HepG2 (cell line): ENCODE measurements around the gene NFKBIA. TPM values are rescaled to one million over a fixed set of nuclear protein-coding genes. Genes with fewer than 3 reads are reported as not detected.
A peak's percentile ranks its signal among the peaks of the same experiment; 100 is the strongest.

Experiments used
- EP300 ChIP-seq, 3 experiments: sonication (generic) in 1 of 3; formaldehyde crosslinking in 1 of 3; IDR thresholded peaks; 2 replicates each; pipeline versions ENCODE4 v1.5.1 to v1.6.1; 2011 to 2020; ENCODE audit warnings: low read depth in 2 of 3, low read length in 2 of 3, borderline replicate concordance in 1 of 3, improper control_type of control experiment in 1 of 3, mild to moderate bottlenecking in 1 of 3, missing genetic modification reagents in 1 of 3, moderate library complexity in 1 of 3
- FOXO1 ChIP-seq: sonication (generic); formaldehyde crosslinking; IDR thresholded peaks from 2 replicates; pipeline ENCODE4 v1.4.0; 2020; ENCODE audit warnings: missing genetic modification reagents
- HDAC2 ChIP-seq: sonication (generic); formaldehyde crosslinking; IDR thresholded peaks from 2 replicates; pipeline ENCODE4 v1.4.0; 2020; ENCODE audit warnings: missing genetic modification reagents
- KDM5B ChIP-seq: sonication (generic); formaldehyde crosslinking; IDR thresholded peaks from 2 replicates; pipeline ENCODE4 v1.4.0; 2020; ENCODE audit warnings: missing genetic modification reagents, mild to moderate bottlenecking, borderline replicate concordance
- MED8 ChIP-seq: sonication (generic); formaldehyde crosslinking; IDR thresholded peaks from 2 replicates; pipeline ENCODE4 v1.8.1; 2023; ENCODE audit warnings: mild to moderate bottlenecking, missing genetic modification reagents; ENCODE audit not compliant: insufficient replicate concordance
- NAIF1 ChIP-seq: sonication (generic); formaldehyde crosslinking; IDR thresholded peaks from 2 replicates; pipeline ENCODE4 v1.5.0; 2020; ENCODE audit warnings: mild to moderate bottlenecking, missing genetic modification reagents, borderline replicate concordance
- NFIB ChIP-seq: sonication (generic); formaldehyde crosslinking; IDR thresholded peaks from 2 replicates; pipeline ENCODE4 v1.9.0; 2021; ENCODE audit warnings: missing genetic modification reagents, mild to moderate bottlenecking, borderline replicate concordance
- PHF21A ChIP-seq: sonication (generic); formaldehyde crosslinking; IDR thresholded peaks from 2 replicates; pipeline ENCODE4 v1.5.0; 2020; ENCODE audit warnings: mild to moderate bottlenecking, missing genetic modification reagents
- TBP ChIP-seq: sonication (generic); formaldehyde crosslinking; IDR thresholded peaks from 2 replicates; pipeline ENCODE4 v1.5.0; 2020; ENCODE audit warnings: missing genetic modification reagents
- ZBTB43 ChIP-seq: sonication (generic); formaldehyde crosslinking; conservative IDR thresholded peaks from 2 replicates; pipeline ENCODE4 v1.4.0; 2020; ENCODE audit warnings: missing genetic modification reagents
- ZBTB8A ChIP-seq: sonication (generic); formaldehyde crosslinking; IDR thresholded peaks from 2 replicates; pipeline ENCODE4 v1.4.0; 2020; ENCODE audit warnings: mild to moderate bottlenecking, low read depth, missing genetic modification reagents, borderline replicate concordance
- ZFX ChIP-seq: sonication (generic); formaldehyde crosslinking; IDR thresholded peaks from 2 replicates; pipeline ENCODE4 v1.4.0; 2020; ENCODE audit warnings: mild to moderate bottlenecking, low read depth, missing genetic modification reagents, moderate library complexity
- ZMYM3 ChIP-seq: sonication (generic); formaldehyde crosslinking; IDR thresholded peaks from 2 replicates; pipeline ENCODE4 v1.5.1; 2020; ENCODE audit warnings: mild to moderate bottlenecking, missing genetic modification reagents
- ZMYM4 ChIP-seq: sonication (generic); formaldehyde crosslinking; IDR thresholded peaks from 2 replicates; pipeline ENCODE4 v1.8.1; 2023; ENCODE audit warnings: mild to moderate bottlenecking, missing genetic modification reagents
- ZNF230 ChIP-seq: sonication (generic); formaldehyde crosslinking; IDR thresholded peaks from 2 replicates; pipeline ENCODE4 v1.4.0; 2020; ENCODE audit warnings: mild to moderate bottlenecking, missing genetic modification reagents
- ZNF331 ChIP-seq: sonication (generic); formaldehyde crosslinking; IDR thresholded peaks from 2 replicates; pipeline ENCODE4 v1.4.0; 2020; ENCODE audit warnings: missing genetic modification reagents
- ZNF616 ChIP-seq: sonication (generic); formaldehyde crosslinking; IDR thresholded peaks from 2 replicates; pipeline ENCODE4 v1.5.0; 2020; ENCODE audit warnings: low read depth, mild to moderate bottlenecking, missing genetic modification reagents
- ZNF652 ChIP-seq: IDR thresholded peaks from 2 replicates; pipeline ENCODE4 v1.6.1; 2016; ENCODE audit warnings: low read depth, borderline replicate concordance
- ZNF687 ChIP-seq: sonication (generic); formaldehyde crosslinking; IDR thresholded peaks from 2 replicates; pipeline ENCODE4 v1.5.1; 2020; ENCODE audit warnings: mild to moderate bottlenecking, missing genetic modification reagents, moderate library complexity
- ZNF770 ChIP-seq: sonication (generic); formaldehyde crosslinking; IDR thresholded peaks from 2 replicates; pipeline ENCODE4 v1.5.0; 2020; ENCODE audit warnings: mild to moderate bottlenecking, missing genetic modification reagents
- polyA plus RNA-seq, 8 experiments: library from polyadenylated mRNA; depleted of rRNA in 3 of 8; stranded (reverse) in 7 of 8; unstranded in 1 of 8; fragments of >200 nt; fragmentation: Illumina TruSeq in 4 of 8; extraction: Trizol in 4 of 8; gene quantifications; 2 replicates each; pipeline versions ENCODE4 v1.2.1 to v1.2.3, GENCODE V29; 2011 to 2016; ENCODE audit warnings: low read depth in 4 of 8, missing spikeins in 1 of 8, mixed read lengths in 1 of 8; ENCODE audit not compliant: insufficient read depth in 1 of 8
- total RNA-seq, 5 experiments: library from RNA; depleted of rRNA; stranded (reverse); fragments of >200 nt; fragmentation: Illumina TruSeq; extraction: Trizol; gene quantifications; 2 replicates each; pipeline ENCODE4 v1.2.3, GENCODE V29; 2016; ENCODE audit warnings: low read depth in 1 of 5

NFKBIA gene
- total and polyA plus RNA-seq, 2 of the 13 experiments (the other 11 are each of a cell fraction or from before 2014, with no cell fraction given) = 197 to 319 TPM

GRCh38 chr14:35400648-35401421 lies 3.7 kb downstream of the NFKBIA start (continued):
- TF ChIP-seq ZNF770 (CRISPR knock-in tag) (no peak), PHF21A (CRISPR knock-in tag) (no peak), ZMYM3 (CRISPR knock-in tag) (peak; percentile 65; the same call in 1 of the 2 replicates), ZFX (peak; percentile 44; the same call in 1 of the 2 replicates), ZNF687 (CRISPR knock-in tag) (peak; percentile 66), HDAC2 (CRISPR knock-in tag) (peak; percentile 82; the same call in 1 of the 2 replicates), EP300 (IDR thresholded peaks at IDR 0.05; ENCODE audit: low read depth in 2 of 2, low read length in 2 of 2) (peak; percentile 34 to 70; a peak in 2 of 4 replicates), EP300 (CRISPR knock-in tag; IDR thresholded peaks at IDR 0.05; ENCODE audit: borderline replicate concordance) (no peak), FOXO1 (CRISPR knock-in tag) (peak; percentile 97), ZBTB8A (CRISPR knock-in tag) (no peak), ZNF652 (CRISPR knock-in tag) (peak; percentile 63; the same call in 1 of the 2 replicates), NAIF1 (CRISPR knock-in tag) (peak; percentile 66; the same call in 1 of the 2 replicates), KDM5B (CRISPR knock-in tag) (no peak; the same call in 1 of the 2 replicates), ZNF331 (CRISPR knock-in tag) (peak; percentile 94; the same call in 1 of the 2 replicates), ZMYM4 (peak; percentile 12), ZNF616 (CRISPR knock-in tag) (no peak), MED8 (CRISPR knock-in tag) (no peak), ZNF230 (CRISPR knock-in tag) (no peak), NFIB (CRISPR knock-in tag) (no peak), TBP (CRISPR knock-in tag) (no peak), ZBTB43 (CRISPR knock-in tag) (peak; percentile 60)
